Spinal cord (tissue), 10 donors: Measurements from ENCODE around the gene NDUFA3. TPM values are rescaled to one million over a fixed set of nuclear protein-coding genes. Genes with fewer than 3 reads are reported as not detected.

Source experiments
- DNase-seq, 6 donors: peaks; one replicate each; pipeline versions ENCODE4 v3.0.0 to v3.0.0-alpha.2; 2013 to 2015; ENCODE audit warnings: low spot score in 6 of 6, low read depth in 4 of 6
- H3K27ac ChIP-seq: one replicate; pipeline ENCODE4 v1.5.1; 2013; ENCODE audit warnings: low read depth, low read length, control low read depth
- H3K27me3 ChIP-seq: one replicate; pipeline ENCODE4 v1.6.1; 2013; ENCODE audit warnings: low read length; ENCODE audit not compliant: control insufficient read depth, insufficient read depth
- H3K36me3 ChIP-seq: one replicate; pipeline ENCODE4 v1.6.1; 2013; ENCODE audit warnings: low read length; ENCODE audit not compliant: control insufficient read depth, insufficient read depth
- H3K4me1 ChIP-seq: one replicate; pipeline ENCODE4 v1.6.1; 2013; ENCODE audit warnings: low read length; ENCODE audit not compliant: control insufficient read depth, insufficient read depth
- H3K4me3 ChIP-seq: one replicate; pipeline ENCODE4 v1.5.1; 2013; ENCODE audit warnings: low read depth, low read length, control low read depth
- H3K9me3 ChIP-seq: one replicate; pipeline ENCODE4 v1.6.1; 2013; ENCODE audit warnings: low read length; ENCODE audit not compliant: control insufficient read depth, insufficient read depth
- WGBS: methylation state at CpG from one replicate; pipeline ENCODE4 v1.1.5; 2013; ENCODE audit warnings: missing lambda C conversion rate; ENCODE audit not compliant: insufficient coverage; 5-methylcytosine and 5-hydroxymethylcytosine counted together
- polyA plus RNA-seq, 2 donors: library from polyadenylated mRNA; unstranded; fragments of 120-200 nt; gene quantifications; one replicate each; pipeline ENCODE4 v1.2.1, GENCODE V29; 2013; ENCODE audit not compliant: insufficient read length in 2 of 2
- total RNA-seq, 2 donors: library from RNA; depleted of rRNA in 1 of 2; stranded (reverse); fragments of 120-200 nt in 1 of 2; fragments of >200 nt in 1 of 2; gene quantifications; one replicate each; pipeline versions ENCODE4 v1.2.3 to v1.2.4, GENCODE V29; 2013 to 2014
- donor health status: healthy.

NDUFA3 gene
- total and polyA plus RNA-seq, 4 donors: 8.4 to 277 (median 222) TPM

DNA sequence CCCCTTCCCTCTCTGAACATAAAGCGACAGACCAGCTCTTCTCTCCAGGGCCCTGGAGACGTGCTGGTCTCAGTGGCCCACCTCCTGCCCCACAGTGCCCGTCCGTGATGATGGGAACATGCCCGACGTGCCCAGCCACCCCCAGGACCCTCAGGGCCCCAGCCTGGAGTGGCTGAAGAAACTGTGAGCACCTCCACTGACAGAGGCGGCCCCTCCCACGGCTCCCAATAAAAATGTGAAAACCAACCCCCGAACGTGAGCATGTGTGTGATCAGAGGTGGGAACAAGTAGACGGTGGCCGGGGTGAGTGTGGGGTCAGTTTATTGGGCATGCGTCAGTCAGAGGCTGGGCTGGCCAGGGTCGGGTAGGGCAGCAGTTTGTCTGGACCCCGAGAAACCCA is 4.1 kb downstream of the NDUFA3 start:
- peaks cover 18% of the 10 kb centered on the region for H3K4me1 ChIP-seq
- WGBS: 90% methylated on average over 11 of the region's 15 CpGs
- H3K4me3 ChIP-seq: no peak overlapping the region

DNA sequence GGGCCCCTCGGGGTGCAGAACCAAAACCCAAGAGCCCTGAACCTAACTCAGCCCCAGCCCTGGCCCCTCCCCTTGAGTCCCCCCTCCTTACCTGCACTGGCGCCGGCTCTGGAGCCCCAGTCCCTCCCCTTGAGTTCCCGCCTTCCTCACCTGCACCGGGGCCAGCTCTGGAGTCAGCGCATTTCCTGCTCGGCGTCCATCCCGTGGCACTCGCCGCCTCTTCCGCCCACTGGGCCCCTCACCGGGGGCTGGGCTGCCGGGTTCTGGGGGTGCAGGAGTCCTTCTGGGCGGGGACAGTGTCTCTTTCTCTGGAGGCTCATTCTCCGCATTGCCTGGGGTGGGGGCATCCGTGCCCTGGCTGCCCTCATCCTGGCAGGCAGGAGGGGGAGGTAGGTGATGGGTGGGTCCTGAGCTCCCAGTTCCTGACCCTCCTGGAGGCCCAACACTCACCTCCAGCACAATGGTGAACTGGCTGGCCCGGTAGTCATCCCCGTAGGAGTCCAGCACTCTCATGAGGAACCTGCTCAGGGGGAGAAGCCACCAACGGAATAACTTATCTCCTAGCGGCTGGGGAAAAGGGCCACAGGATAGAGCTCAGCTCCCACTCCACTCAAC is 5.3 kb downstream of the NDUFA3 start:
- 86% methylated on average over 18 of the region's 21 CpGs for WGBS
- Histone ChIP-seq H3K27me3 (no peaks in the 10 kb centered on the region), H3K27ac (no peak overlapping the region), H3K4me3 (no peak overlapping the region), H3K36me3 (peaks cover 80% of the 10 kb centered on the region), H3K4me1 (peaks cover 12% of the 10 kb centered on the region), H3K9me3 (no peaks in the 10 kb centered on the region)
- no peak for DNase-seq

More for the DNA sequence above, 4.1 kb downstream of the NDUFA3 start:
- Histone ChIP-seq H3K27me3 (no peaks in the 10 kb centered on the region), H3K9me3 (no peaks in the 10 kb centered on the region), H3K36me3 (peaks cover 72% of the 10 kb centered on the region), H3K27ac (no peak overlapping the region)
- no peak for DNase-seq

DNA sequence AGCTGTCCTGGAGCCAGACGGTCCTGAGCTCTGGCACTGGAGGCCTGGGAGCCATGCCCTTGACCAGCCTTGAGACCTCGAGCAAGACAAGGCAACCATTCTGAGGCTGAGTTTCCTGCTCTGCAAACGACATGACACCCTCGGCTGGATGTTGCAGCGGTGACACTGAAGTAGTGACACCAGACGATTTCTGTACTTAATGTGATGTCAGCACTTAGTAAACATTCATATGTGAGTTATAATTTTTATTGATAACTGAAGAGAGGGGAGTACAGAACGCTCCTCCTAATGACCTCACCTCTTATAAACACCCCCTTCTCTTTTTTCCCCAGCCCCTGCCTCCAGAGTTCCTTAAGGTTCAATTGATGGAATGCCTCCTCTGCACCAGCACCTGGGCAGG is 5.8 kb downstream of the NDUFA3 start:
- WGBS: 85% methylated on average over 2 of the region's 7 CpGs
- H3K27ac ChIP-seq: no peak overlapping the region

DNA sequence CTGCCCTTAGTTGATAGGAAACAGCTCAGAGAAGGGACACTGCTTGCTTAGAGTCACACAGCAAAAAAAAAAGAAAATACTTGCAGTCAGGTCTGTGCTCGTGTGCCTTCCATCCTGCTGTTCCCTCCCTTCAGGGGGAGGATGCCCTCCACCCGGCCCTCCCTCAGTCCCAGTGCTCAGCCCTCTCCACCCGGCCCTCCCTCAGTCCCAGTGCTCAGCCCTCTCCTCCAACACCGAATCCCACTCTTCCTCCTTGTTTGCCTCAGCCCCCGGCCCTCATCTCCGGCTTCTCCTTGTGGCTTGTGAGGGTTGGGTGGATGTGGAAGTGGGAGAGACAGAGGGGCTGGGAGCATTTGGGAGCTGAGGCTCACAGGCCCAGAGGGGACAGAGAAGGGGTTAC is 7.0 kb downstream of the NDUFA3 start:
- Histone ChIP-seq H3K9me3 (no peaks in the 10 kb centered on the region), H3K27me3 (no peaks in the 10 kb centered on the region), H3K36me3 (peaks cover 85% of the 10 kb centered on the region), H3K4me3 (no peak overlapping the region), H3K27ac (no peak overlapping the region), H3K4me1 (peaks cover 10% of the 10 kb centered on the region)
- DNase-seq: no peak
- WGBS: 85% methylated on average over 2 of the region's 6 CpGs

More for the DNA sequence above, 5.8 kb downstream of the NDUFA3 start:
- no peak for DNase-seq
- Histone ChIP-seq H3K9me3 (no peaks in the 10 kb centered on the region), H3K4me1 (peaks cover 9% of the 10 kb centered on the region), H3K4me3 (no peak overlapping the region), H3K36me3 (peaks cover 80% of the 10 kb centered on the region), H3K27me3 (no peaks in the 10 kb centered on the region)

DNA sequence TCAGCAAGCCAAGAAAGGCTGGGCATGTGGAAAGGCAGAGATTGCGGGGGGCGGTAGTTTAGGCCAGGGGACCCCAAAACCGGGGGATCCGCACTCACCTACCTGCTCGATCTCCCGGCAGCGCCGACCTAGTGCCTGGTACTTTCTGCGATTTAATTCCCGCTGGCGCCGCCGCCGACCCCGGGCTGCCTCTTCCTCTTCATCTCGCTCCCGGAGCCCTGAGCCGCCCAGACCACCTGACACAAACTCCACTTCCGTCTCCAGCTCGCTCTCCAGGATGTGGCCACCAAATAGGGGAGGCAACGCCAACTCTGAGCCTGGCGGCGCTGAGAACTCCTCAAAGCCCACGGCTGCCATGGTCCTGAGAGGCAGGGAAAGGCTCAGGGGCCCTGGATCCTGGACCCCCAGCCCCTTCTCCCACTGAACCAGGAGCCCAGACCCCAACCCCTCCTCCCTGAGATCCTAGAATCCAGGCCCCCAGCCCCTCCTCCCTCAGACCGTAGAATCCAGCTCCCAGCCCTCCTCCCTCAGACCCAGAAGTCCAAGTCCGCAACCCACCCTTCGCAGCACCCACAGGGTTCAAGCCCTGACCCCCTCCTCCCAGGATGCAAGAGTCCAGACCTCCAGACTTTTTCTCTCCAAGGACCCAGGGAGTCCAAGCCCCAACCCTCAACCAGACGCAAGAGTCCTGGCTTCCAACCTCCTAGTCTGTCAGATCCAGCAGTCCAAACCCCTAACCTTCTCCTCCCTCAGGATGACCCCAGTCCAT is 11.9 kb downstream of the NDUFA3 start:
- DNase-seq: peak in 1 of 6 donors; percentile 15
- Histone ChIP-seq H3K9me3 (no peaks in the 10 kb centered on the region), H3K4me3 (peak overlapping the region; percentile 89), H3K27me3 (no peaks in the 10 kb centered on the region), H3K27ac (peak overlapping the region; percentile 94), H3K36me3 (peaks cover 54% of the 10 kb centered on the region), H3K4me1 (peaks cover 23% of the 10 kb centered on the region)
- WGBS: 27% methylated on average over 28 of the region's 28 CpGs

DNA sequence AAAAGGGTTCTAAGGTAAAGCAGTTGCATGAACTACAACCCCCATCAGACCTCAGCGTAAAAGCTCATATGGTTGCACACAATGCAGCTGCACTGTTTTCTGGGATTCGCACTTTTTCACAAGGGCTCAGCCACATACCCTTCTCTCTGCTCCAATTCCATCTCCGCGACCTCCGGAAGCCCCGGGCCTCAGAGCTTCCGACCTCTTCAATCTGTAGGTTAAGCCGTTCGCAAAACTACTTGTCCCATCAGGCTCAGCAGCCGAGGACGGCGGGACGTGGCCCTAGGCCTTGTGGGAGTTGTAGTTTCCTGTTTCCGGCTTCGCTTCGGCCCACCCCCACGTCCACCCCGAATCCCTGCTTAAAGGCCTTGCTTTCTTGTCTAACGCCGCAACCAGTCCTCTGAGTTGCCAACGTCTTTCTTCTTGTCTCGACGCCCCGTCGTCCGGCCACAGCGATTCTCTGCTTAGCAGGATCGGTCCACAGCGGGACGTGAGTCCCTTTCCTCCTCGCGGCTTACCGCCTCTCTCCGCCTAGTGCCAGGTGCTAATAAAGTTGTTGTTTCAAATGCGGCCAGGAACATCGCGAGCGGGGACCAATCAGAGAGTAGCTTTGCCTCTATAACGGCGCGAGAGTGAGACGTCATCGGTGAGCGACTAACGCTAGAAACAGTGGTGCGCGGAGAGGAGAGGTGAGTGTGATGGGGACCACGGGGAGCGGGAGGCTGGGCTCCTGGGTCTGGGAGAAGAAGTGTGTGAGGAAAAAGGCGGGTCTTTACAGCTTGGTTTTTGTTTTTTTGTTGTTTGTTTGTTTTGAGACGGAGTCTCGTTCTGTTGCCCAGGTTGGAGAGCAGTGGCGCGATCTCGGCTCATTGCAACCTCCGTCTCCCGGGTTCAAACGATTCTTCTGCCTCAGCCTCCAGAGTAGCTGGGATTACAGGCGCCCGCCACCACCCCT is 12.7 kb downstream of the NDUFA3 start, which contains the start of the genes PRPF31 and TFPT:
TSS of gene PRPF31 (plus strand) at position 646 of the 955 bp plus-strand sequence. CDS start 2,525 bp downstream, outside the sequence.
TSS of gene TFPT (minus strand) at position 549 of the 955 bp plus-strand sequence. CDS start at position 161, 388 bp downstream.
- no peaks in the 10 kb centered on the region for H3K9me3 ChIP-seq
- H3K4me3 ChIP-seq: peak within 1 kb of the TSS; percentile 89
- peaks cover 23% of the 10 kb centered on the region for H3K4me1 ChIP-seq
- WGBS: 0% methylated on average over 51 of the region's 60 CpGs
- H3K36me3 ChIP-seq: peaks cover 54% of the 10 kb centered on the region
- no peaks in the 10 kb centered on the region for H3K27me3 ChIP-seq
- DNase-seq: peak; percentile 98 to 100 (median 100)
- H3K27ac ChIP-seq: peak within 1 kb of the TSS; percentile 94

DNA sequence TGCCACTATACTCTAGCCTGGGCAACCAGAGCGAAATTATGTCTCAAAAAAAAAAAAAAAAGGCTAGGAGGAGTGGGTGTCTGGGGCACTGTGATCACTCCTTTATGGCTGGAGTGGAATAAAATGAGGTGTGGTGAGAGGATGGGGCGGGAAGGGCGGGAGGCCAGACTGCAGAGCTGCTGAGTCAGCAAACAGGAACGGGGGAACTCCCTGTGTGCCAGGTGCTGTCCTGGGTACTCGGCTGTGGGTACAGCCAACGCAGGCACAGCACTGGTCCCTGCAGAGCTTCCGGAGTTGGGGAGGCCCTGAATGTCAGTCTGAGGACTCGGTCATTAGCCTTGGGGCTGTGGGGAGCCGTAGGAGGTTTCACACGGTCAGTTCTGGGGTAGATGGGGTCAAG is 18.6 kb downstream of the NDUFA3 start:
- Histone ChIP-seq H3K27me3 (no peaks in the 10 kb centered on the region), H3K27ac (no peak overlapping the region), H3K4me1 (peaks cover 7% of the 10 kb centered on the region), H3K36me3 (peaks cover 84% of the 10 kb centered on the region), H3K9me3 (no peaks in the 10 kb centered on the region), H3K4me3 (no peak overlapping the region)
- no peak for DNase-seq
- 98% methylated on average over 8 of the region's 10 CpGs for WGBS

DNA sequence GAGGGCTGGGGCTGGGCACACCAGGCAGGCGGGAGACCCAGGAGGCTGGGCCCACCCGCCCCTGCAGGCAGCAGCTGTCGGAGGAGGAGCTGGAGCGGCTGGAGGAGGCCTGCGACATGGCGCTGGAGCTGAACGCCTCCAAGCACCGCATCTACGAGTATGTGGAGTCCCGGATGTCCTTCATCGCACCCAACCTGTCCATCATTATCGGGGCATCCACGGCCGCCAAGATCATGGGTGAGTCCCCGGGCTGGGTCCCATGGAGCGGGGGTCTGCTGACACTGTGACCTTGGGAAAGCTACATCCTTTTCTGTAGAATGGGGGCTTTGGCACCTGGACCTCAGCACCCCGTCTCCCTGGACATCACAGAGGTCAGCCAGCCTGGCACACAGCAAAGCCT is 21.0 kb downstream of the NDUFA3 start:
- no peak for DNase-seq
- H3K36me3 ChIP-seq: peaks cover 98% of the 10 kb centered on the region
- 96% methylated on average over 17 of the region's 17 CpGs for WGBS
- H3K27me3 ChIP-seq: no peaks in the 10 kb centered on the region
- H3K4me1 ChIP-seq: no peaks in the 10 kb centered on the region
- no peaks in the 10 kb centered on the region for H3K9me3 ChIP-seq
- no peak overlapping the region for H3K27ac ChIP-seq
- H3K4me3 ChIP-seq: no peak overlapping the region

DNA sequence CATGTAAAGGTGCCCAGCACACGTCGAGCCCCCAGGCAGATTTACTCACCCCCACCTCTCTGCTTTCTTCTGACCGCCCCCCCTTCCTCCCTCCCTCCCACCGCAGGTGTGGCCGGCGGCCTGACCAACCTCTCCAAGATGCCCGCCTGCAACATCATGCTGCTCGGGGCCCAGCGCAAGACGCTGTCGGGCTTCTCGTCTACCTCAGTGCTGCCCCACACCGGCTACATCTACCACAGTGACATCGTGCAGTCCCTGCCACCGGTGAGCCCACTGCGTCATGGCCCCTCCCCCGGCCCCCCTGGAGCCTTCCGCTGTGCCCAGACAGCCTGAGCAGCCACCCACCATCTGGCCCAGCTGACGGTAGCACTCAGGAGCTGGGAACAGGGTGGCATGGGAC is 21.7 kb downstream of the NDUFA3 start:
- H3K27ac ChIP-seq: no peak overlapping the region
- no peaks in the 10 kb centered on the region for H3K4me1 ChIP-seq
- H3K36me3 ChIP-seq: peaks cover 99% of the 10 kb centered on the region
- H3K27me3 ChIP-seq: no peaks in the 10 kb centered on the region
- H3K9me3 ChIP-seq: no peaks in the 10 kb centered on the region
- no peak overlapping the region for H3K4me3 ChIP-seq
- 94% methylated on average over 19 of the region's 19 CpGs for WGBS
- DNase-seq: no peak
